ENCODE results near the gene MRPS5. TPM values are rescaled to one million over a fixed set of nuclear protein-coding genes. Genes with fewer than 3 reads are reported as not detected.

MRPS5 gene
- total RNA-seq, 2 experiments from 2014 or later, result 89.6 to 90.2 TPM

DNA sequence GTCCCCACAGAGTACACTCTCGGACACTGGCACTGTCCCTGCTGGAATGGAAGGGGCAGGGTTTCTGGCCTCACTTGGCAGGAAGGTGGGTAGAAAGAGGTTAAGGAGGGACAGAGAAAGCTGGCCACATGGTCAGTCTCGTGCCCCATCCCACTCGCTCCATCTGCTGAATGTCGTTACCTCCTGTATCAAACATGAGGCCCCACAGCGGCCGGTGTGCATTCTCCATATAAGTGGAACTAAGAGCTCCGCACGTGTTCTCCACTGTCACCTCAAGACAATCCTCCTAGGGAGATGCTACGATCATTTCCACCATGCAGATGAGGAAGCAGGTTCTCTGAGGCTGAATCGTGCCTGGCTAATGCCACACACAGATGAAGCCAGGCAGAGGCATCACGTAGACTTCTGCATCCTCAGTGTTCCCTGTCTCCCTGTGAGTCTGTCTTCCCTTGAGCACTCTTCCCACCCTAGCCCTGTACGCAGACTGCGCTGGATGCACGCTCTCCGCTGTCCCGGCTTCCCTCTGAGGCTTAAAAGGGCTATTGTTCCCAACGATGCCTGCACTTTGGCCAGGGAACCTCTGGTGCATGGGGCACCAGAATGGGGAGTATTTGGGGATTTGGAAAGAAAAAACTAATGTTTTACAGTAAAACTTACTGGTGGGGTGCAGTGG, 61.0 kb downstream of the MRPS5 start:
- no peak overlapping the region for H3K4me2 ChIP-seq (ENCODE audit: low read length)
- POLR2A ChIA-PET, result no interaction called here
- no TSS peak for BruUV-seq (replicated peaks)

DNA sequence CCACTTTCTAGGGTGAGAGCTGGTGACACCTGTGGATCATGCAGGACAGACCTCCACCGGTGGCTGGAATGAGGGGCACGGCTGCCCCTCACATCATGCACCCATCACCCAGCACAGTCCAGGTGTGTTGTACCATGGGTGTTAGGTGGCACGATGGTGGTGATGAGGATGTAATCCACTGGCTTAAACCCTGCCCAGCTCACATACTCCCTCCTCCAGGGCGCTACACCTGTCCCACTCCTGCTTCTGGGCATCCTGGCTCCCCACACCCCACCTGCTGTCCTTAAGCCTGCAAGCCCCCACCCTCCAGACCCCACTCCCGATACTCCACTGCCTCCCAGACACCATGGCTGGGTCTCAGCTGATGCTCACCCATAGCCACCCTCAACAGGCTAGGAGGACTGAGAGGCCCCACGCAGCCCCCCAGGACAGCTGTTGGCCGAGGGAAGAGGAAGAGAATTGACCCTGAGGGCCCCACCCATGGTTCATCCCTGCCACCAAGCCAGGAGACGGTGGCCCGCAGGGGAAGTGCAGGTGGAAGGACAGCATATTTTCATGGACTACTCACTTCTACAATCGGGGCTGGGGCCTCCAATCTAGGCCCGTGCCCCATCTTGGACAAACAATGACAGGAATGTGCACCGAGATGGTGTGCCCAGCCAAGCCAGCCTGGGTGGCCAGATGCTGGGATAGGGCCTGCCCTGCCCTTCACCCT, 61.8 kb downstream of the MRPS5 start:
- Histone ChIP-seq H3K4me1 (ENCODE audit: insufficient read depth, low read length, poor library complexity, severe bottlenecking) (no peaks in the 10 kb centered on the region), H3K79me2 (ENCODE audit: insufficient read depth, low read depth, low read length) (no peaks in the 10 kb centered on the region), H3K4me2 (ENCODE audit: low read length) (no peak overlapping the region), H3K9me3 (ENCODE audit: low read length) (no peaks in the 10 kb centered on the region), H3K9me2 (ENCODE audit: insufficient read depth, low read length) (no peaks in the 10 kb centered on the region), H3K4me3 (ENCODE audit: low read depth, low read length, poor library complexity, severe bottlenecking) (no peak overlapping the region), H3K27ac (ENCODE audit: low read depth, low read length, poor library complexity, severe bottlenecking) (no peak overlapping the region), H2AFZ (ENCODE audit: low read length) (no peak overlapping the region), H3K36me3 (ENCODE audit: insufficient read depth, low read length) (no peaks in the 10 kb centered on the region), H4K20me1 (ENCODE audit: insufficient read depth, low read length) (no peaks in the 10 kb centered on the region)
- ChIA-PET POLR2A (interaction anchor here (0.5 kb wide), 1 partner anchor 190 kb away, joined by 3 read pairs; no protein-coding TSS in a partner anchor), CTCF (ENCODE audit: unreplicated experiment) (no interaction called here)
- no peak for DNase-seq (ENCODE audit: low spot score)
- no TSS peak for BruUV-seq (replicated peaks)
- TF ChIP-seq, protein P1, sequence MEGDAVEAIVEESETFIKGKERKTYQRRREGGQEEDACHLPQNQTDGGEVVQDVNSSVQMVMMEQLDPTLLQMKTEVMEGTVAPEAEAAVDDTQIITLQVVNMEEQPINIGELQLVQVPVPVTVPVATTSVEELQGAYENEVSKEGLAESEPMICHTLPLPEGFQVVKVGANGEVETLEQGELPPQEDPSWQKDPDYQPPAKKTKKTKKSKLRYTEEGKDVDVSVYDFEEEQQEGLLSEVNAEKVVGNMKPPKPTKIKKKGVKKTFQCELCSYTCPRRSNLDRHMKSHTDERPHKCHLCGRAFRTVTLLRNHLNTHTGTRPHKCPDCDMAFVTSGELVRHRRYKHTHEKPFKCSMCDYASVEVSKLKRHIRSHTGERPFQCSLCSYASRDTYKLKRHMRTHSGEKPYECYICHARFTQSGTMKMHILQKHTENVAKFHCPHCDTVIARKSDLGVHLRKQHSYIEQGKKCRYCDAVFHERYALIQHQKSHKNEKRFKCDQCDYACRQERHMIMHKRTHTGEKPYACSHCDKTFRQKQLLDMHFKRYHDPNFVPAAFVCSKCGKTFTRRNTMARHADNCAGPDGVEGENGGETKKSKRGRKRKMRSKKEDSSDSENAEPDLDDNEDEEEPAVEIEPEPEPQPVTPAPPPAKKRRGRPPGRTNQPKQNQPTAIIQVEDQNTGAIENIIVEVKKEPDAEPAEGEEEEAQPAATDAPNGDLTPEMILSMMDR (conservative IDR thresholded peaks at IDR 0.05; ENCODE audit: low read length), result no peak
- TF ChIP-seq EZH2phosphoT487 (IDR thresholded peaks at IDR 0.05; ENCODE audit: borderline replicate concordance, low read depth, low read length), result no peak
- intact Hi-C loops (cut with micrococcal nuclease; ENCODE audit: unreplicated experiment), result no loop called here

More for the DNA sequence above, 61.0 kb downstream of the MRPS5 start:
- Histone ChIP-seq H3K9me2 (ENCODE audit: insufficient read depth, low read length) (no peaks in the 10 kb centered on the region), H3K27ac (ENCODE audit: low read depth, low read length, poor library complexity, severe bottlenecking) (no peak overlapping the region), H3K9me3 (ENCODE audit: low read length) (no peaks in the 10 kb centered on the region), H4K20me1 (ENCODE audit: insufficient read depth, low read length) (no peaks in the 10 kb centered on the region), H2AFZ (ENCODE audit: low read length) (no peak overlapping the region), H3K4me3 (ENCODE audit: low read depth, low read length, poor library complexity, severe bottlenecking) (no peak overlapping the region), H3K36me3 (ENCODE audit: insufficient read depth, low read length) (no peaks in the 10 kb centered on the region), H3K4me1 (ENCODE audit: insufficient read depth, low read length, poor library complexity, severe bottlenecking) (no peaks in the 10 kb centered on the region), H3K79me2 (ENCODE audit: insufficient read depth, low read depth, low read length) (no peaks in the 10 kb centered on the region)
- CTCF ChIA-PET (ENCODE audit: unreplicated experiment), result no interaction called here
- TF ChIP-seq, protein P1 (conservative IDR thresholded peaks at IDR 0.05; ENCODE audit: low read length), result no peak
- TF ChIP-seq EZH2phosphoT487 (IDR thresholded peaks at IDR 0.05; ENCODE audit: borderline replicate concordance, low read depth, low read length), result no peak
- intact Hi-C loops (cut with micrococcal nuclease; ENCODE audit: unreplicated experiment), result no loop called here
- DNase-seq (ENCODE audit: low spot score), result no peak

Data from OCI-LY7 (cell line).